ENCODE data around the gene TBP.
"Not testable (repeated sequence)": the region's sequence is repeated elsewhere in the genome, so short reads cannot be mapped to it uniquely, and the experiment has no call there.

Gene TBP
- total RNA-seq: 29.3 to 29.5 reads per million in 2 donors

DNA sequence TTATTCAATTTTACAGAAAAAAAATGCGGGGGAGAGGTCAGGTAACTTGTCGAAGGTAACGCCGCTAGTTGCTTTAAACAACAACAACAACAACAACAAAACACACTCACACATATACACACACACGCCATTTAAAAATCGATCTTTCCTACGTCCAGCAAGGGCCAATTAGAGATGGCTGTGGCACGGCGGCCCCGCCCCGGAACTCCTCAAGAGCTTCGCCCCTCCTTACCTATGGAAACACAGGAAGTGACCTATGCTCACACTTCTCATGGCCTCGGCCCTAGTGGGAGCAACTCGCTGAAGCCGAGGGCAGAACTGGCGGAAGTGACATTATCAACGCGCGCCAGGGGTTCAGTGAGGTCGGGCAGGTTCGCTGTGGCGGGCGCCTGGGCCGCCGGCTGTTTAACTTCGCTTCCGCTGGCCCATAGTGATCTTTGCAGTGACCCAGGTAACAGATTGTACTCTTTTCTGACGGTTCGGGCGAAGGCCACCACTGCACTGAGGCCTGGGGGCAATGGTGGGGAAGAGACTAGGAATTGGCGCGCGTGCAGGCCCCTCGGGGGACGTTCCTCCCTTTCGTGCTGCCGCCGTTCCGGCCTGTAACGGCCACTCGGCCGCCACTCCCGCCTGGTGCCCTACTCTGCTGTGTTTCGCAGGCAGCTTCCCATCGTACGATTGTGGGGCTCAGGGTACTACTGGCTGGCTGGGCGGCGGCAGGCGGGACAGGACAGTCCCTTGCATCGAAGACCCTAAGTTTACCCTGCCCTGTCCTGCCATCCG lies at the start of gene TBP:
Gene TBP (plus strand): TSS at position 357 of the 783 bp plus-strand sequence. CDS start 2,661 bp downstream, outside the sequence.
- peak; percentile 84 for DNase-seq

DNA sequence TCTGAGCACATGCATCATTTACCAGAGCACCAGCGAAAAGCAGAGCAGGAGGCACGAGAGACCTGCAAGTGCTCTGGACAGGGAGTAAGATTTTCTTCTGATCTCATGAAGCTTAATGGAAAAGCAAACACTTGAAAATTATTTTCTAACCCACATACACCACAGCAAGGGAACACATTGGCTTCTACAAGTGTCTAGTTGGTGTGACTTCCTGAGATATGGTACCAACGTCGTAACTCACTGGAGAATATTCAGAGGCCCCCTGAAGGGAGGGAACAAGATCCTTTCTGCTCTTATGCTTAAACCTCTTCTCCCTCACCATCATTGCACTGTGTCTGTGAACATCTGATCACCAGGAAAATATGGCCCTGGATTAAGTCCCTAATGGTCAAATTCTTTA lies 49.7 kb upstream of the TBP start:
- no peak for DNase-seq

DNA sequence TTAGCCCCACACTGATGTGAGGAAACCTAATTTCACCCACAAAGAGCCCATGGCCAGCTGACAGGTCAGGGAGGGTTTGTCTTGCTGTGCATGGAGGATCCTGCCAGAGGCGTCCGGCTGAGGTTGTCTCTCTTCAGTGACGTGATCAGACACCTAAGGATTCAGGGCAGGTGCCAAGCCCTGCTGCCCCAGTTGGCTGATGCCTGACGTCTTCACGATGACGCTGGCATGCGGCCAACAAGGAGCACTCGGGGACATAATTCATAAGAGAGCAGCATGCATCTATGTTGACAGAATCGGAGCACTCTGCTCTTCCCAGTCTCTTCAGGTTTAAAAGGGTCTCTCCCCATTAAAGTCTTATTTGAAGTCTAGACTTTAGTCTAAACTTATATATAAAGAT lies 48.9 kb upstream of the TBP start:
- DNase-seq: no peak

DNA sequence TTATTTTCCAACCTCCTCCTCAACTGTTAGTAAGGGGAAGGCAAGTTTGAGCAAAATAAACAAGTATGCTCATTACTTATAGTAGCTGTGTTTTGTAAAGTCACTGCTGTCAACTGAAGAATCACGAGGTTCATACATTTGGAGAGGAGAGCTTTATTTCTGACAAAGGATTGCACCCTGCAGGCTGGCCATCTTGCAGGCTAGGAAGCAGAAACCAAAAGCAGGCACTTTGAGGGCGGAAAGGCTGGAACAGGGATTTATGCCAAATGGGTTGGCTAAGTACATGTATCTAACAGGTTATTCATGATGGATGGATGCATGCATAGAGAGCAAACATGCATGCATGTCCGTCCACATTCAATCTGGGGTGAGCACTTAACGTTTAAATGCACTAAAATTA lies 47.7 kb upstream of the TBP start:
- DNase-seq: no peak

DNA sequence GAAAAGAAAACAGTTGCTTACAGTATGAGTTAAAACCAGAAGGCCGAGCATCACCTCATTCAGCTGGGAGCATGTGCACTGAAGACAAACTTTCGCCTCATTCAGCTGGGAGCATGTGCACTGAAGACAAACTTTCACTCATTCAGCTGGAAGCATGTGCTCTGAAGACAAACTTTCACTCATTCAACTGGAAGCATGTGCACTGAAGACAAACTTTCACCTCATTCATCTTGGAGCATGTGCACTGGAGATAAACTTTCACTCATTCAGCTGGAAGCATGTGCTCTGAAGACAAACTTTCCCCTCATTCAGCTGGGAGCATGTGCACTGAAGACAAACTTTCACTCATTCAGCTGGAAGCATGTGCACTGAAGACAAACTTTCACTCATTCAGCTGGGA lies 46.4 kb upstream of the TBP start:
- not testable (repeated sequence) for DNase-seq

DNA sequence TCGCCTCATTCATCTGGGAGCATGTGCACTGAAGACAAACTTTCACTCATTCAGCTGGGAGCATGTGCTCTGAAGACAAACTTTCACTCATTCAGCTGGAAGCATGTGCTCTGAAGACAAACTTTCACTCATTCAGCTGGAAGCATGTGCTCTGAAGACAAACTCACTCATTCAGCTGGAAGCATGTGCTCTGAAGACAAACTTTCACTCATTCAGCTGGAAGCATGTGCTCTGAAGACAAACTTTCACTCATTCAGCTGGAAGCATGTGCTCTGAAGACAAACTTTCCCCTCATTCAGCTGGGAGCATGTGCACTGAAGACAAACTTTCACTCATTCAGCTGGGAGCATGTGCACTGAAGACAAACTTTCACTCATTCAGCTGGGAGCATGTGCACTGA lies 45.9 kb upstream of the TBP start:
- DNase-seq: not testable (repeated sequence)

DNA sequence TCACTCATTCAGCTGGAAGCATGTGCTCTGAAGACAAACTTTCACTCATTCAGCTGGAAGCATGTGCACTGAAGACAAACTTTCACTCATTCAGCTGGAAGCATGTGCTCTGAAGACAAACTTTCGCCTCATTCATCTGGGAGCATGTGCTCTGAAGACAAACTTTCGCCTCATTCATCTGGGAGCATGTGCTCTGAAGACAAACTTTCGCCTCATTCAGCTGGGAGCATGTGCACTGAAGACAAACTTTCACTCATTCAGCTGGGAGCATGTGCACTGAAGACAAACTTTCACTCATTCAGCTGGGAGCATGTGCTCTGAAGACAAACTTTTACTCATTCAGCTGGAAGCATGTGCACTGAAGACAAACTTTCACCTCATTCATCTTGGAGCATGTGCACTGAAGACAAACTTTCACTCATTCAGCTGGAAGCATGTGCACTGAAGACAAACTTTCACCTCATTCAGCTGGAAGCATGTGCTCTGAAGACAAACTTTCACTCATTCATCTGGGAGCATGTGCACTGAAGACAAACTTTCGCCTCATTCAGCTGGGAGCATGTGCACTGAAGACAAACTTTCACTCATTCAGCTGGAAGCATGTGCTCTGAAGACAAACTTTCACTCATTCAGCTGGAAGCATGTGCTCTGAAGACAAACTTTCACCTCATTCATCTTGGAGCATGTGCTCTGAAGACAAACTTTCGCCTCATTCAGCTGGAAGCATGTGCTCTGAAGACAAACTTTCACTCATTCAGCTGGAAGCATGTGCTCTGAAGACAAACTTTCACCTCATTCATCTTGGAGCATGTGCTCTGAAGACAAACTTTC lies 45.1 kb upstream of the TBP start:
- DNase-seq: not testable (repeated sequence)

DNA sequence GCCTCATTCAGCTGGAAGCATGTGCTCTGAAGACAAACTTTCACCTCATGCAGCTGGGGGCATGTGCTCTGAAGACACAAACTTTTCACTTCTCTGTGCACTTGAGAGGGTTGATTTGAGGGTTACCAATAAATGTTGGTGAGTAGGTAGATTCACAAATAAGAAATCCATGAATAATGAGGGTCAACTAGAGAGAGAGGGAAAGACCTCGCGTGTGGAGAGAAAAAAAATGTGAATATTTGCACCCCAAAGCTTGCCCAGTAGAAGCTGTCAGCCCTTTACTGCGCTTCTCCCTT lies 44.5 kb upstream of the TBP start:
- DNase-seq: no peak

DNA sequence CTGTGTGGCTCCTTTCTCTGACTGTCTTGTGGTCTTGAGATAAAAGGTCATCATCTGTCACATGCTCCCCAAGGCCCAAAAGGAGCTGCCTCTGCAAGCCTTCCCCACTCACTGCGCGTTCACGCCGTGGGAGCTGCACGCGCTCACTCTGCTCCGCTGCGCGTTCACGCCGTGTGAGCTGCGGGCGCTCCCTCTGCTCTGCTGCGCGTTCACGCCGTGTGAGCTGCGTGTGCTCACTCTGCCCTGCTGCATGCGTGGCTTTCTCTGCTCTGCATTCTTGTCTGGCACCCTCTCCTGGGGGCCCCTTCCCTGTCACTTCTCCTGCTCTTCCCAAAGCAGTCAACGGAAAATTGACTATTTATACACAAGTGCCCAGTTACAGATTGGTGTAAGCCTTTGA lies 43.5 kb upstream of the TBP start:
- no peak for DNase-seq

DNA sequence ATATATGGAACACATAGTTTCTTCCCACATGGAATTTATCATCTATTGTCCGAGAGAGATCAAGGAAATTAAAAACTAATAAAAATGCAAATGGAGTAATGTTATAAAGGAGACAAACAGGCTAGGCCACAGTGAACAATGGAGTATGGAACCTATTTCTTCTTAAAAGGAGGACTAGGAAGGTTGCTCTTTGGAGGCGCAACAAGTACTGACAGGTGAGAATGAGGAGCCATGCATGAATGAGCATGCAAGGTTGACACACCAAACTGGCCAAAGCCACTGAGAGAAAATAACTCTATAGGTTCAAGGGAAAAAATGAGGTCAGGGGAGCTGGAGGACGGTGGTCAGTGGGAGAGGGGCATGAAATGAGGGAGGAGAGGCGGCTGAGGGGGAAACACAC lies 41.9 kb upstream of the TBP start:
- DNase-seq: no peak

DNA sequence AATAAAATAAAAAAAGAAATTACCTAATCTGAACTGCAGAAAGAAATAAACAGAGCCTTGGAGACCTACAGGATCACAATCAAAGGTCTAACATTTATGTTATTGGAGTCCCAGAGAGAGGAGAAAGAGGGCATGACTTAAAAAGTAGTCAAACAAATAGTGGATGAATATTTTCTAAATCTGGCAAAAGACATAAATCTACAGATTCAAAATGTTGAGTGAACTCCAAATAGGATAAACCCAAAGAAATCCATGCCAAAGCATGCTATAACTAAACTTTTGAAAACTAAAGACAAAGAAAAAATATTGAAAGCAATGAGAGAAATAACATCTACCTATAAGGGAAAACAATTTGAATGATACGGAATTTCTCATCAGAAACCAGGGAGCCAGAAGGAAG lies 39.3 kb upstream of the TBP start:
- DNase-seq: no peak

DNA sequence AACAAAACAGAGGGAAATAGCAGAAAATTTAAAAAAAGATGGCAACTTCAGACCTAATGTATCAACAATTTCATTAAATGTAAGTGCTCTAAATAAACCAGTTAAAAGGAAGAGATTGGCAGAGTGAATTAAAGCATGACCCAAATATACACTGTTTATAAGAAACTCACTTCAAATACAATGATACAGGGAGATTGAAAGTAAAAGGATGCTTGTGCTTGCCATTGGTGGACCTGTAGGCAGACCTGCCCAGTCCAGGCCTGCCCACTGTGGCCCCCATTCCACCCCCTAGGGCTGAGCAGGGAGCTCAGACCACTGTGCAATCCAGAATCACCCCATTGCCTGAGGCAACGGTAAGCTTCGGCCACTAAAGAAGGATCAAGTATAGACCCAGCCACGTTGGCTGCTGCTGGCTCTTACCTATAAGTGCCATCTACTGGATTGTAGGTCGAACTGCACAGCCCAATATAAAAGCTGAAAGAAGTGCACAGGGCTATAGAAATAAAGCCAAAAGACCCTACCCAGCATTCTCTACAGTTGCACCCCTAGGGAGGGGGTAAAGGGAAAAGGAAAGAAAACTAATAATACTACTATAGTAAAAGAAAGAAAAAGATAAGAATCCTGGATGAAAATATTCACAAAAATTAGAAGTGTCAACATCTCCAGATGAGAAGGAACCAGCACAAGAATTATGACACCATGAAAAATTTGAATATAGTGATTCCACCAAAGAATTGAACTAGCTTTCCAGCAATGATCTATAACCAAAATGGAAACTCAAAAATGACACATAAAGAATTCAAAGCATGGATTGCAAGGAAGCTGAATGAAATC lies 37.2 kb upstream of the TBP start:
- no peak for DNase-seq

DNA sequence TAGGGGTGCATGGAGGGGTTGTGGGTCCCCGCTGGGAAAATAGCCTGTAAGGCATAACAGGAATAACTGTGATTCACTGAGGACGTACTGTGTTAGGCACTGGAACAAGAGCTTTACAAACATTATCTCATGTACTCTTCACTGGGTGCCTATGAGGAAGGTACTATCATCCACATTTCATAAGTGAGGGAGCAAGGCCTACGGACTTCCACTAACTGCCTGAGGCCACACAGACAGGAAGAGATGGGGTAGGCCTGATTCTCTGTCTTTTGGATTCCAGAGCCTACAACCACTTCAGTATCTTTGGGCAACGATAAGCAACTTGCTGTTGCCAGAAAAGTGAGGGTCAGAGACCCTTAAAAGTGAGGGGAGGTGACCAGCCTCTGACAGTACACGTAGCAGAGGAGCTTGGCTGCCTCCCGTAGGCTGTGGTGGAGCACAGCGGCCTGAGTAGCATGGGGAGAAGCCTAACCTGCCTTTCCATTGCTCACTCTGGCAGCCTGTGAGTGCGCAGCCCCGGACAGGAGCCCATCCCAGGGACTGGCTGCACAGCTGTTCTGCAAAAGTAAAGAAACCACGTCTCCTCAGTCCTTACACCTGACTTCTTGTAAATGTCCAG lies 31.5 kb upstream of the TBP start:
- DNase-seq: no peak

DNA sequence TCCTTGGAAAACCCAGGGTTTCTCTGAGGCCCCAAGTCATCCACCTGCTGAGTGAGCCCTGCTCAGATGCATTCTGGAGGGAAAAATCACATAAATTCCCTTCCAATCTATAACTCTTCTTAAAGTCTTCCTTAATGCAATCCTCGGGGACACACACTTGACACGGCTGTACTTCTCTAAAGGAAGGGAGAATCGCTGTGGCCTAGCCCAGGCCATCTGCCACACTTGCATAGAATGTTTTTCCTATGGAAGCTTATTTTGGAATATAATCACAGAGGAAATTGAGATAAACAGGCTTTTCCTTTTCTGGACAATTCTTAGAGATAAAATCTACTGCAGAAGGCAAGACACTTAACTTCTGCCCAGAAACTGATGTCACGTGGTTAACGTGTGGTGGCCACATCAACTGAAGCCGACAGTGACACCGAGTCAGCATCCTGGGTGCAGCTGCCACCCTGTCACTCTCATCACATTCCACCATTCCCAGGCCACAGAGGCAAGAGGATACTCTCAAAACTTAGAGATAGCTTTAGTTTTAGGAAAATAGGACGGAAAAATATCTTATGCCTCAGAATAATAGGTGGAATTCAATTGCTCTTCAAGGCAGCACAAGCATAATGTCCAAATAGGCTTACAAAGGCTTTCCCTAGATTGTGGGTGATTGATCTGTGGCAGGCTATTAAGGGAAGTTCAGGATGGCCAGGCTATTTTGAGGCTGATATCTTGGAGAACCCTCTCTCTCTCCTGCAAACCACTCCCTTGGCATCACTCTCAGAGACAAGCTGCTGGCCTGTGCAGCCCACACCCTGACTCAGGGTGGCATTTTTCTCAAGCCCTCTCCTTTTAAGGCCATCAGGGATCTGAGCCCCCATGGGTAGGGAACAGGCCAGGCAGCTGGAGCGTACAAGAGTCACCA lies 30.7 kb upstream of the TBP start:
- no peak for DNase-seq

DNA sequence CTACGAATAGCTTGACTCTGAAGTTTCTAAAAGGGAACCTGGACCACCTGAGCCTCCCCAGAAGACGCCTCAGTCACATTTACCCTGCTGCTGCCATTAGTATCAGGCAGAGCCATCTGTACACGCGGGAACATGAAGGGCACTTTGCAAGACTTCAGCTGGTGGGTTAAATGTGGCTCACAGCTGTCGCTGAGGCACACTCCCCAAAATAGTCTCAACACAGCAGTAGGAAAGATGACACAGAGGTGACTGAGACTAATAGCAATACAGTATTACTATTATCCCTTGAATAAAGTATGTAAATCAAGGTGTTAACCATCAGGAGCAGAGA lies 30.0 kb upstream of the TBP start:
- DNase-seq: no peak

DNA sequence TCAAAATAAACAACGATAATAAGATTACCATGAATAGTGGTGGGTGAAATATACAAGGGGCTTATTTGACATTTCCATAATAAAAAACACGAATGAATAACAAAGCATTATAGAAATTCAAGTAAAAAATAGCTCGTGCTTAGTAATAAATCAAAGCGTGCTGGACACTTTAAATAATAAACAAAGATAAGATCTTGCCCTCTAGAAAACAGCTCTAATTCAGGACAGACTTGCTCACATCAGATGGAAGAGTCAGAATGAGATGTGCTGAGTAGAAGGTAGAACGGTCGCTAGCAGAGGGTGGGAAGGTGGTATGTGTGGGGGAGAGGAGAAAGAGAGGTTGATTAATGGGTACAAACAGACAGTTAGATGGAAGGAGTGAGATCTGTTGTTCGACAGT lies 28.4 kb upstream of the TBP start:
- DNase-seq: no peak

DNA sequence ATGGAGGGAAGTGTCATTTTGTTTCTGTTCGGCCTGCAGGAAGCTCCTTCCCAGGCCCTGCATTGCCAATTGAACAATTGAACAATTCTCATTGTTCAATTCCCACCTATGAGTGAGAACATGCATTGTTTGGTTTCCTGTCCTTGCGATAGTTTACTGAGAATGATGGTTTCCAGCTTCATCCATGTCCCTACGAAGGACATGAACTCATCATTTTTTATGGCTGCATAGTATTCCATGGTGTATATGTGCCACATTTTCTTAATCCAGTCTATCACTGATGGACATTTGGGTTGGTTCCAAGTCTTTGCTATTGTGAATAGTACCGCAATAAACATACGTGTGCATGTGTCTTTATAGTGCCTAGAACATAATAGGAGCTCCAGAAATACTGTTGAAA lies 26.2 kb upstream of the TBP start:
- not testable (repeated sequence) for DNase-seq

DNA sequence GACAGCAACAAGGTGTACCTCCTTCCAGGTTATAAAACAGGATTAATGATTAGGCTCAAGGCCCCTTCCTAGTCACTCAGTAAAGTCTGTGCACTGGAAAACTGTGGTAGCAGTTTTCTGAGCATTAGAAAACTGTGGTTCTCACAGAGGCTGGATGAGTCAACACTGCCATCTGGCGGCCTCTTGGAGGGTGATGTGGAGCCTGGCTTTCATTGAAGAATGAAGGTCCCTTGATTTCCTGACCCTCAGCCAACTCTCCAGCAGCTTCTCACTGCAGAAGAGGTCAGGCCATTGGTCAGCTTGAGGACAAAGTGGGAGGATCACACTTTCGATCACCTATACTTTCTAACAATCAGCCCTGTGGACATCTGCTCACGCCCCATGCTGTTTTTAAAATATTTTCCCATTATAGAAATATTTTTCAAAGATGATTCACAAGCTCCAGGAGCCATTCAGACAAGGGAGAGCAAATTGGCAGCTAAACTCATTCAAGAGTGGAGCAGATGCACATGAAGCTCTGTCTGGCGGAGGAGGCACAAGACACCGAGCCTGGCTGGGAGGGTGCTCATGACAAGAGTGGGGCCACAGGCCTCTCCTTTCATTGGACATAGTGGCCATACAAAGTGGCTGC lies 24.2 kb upstream of the TBP start:
- DNase-seq: no peak

DNA sequence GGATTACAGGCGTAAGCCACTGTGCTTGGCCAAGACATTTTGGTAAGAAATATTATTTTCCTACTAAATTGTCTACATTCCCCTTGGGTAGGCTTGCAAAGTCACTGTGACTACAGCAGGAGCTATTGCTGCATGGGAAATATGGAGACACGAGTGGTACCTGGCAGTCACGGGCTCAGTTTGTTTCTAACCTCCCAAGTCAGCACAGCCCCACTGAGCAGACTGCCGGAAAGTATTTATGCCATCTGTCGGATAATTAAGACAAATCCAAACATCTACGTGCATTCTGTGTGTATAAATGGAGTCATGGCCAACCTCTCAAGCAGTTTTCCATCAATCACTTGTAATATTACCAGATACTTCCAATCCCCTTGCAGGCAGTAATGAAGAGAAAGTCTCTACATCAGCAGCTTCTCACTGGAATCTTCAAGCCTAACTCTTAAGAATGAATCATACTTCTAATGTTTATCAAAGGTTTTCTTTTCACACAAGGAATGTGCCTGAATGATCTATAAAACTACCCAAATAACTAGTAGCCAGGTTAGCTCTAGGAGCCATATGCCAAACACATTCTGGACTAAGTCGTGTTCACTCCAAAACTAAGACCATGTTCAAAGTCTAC lies 21.2 kb upstream of the TBP start:
- DNase-seq: no peak

DNA sequence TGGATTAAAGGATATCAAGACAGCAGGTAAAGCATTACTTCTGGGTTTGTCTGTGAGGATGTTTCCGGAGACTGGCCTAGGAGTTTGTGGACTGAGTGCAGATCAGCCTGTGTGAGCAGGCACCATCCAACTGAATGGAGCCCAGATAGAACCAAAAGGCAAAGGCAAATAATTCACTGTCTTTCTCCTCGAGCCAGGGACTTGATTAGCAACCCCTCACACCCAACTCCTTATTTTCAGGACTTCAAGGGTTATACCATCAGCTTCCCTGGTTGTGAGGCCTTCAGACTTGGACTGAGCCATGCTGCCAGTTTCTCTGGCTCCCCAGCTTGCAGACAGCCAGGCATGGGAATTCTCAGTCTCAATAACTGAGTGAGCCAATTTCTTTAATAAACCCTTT lies 20.4 kb upstream of the TBP start:
- no peak for DNase-seq

DNA sequence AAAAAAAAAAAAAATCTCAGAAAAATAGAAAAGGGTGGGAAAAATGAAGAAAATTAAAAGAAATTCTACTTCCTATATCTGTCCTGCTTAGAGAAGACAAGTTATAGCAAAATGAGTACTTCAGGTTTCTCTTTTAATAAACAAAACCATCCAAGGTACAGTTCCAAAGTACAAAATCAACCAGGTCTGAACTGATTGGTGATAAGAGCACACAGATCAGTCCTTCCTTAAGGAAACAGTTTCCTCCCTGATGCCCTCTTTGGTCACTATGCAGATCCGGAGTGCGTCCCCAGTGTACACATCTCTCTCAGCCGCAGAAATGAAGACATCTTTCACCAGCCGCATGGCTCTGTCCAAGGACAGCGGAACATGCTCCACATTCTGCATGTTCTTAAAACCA lies 19.2 kb upstream of the TBP start:
- no peak for DNase-seq
